H1 (cell line): ENCODE results near the gene RASL10A. TPM values are rescaled to one million over a fixed set of nuclear protein-coding genes. Genes with fewer than 3 reads are reported as not detected.

Experiments
- CTCF ChIA-PET: fragments of 300-600 bp; sonication (Branson Sonifier 250); formaldehyde crosslinking; loops from one replicate; lab custom pipeline; 2021; ENCODE audit not compliant: partially characterized antibody; lab: Charles Lee
- POLR2A ChIA-PET: fragments of 300-600 bp; sonication (Branson Sonifier 250); formaldehyde crosslinking; loops from one replicate; lab custom pipeline; 2021; ENCODE audit warnings: inconsistent platforms; ENCODE audit not compliant: partially characterized antibody; lab: Charles Lee
- DNase-seq, 2 experiments: peaks; one replicate each; pipeline versions ENCODE4 v3.0.0 to v3.0.0-alpha.2; 2010 to 2022; ENCODE audit warnings: low spot score in 2 of 2, low read depth in 1 of 2, mixed read lengths in 1 of 2
- FAIRE-seq: peaks from 2 replicates; lab custom pipeline; 2011; peaks lifted over from hg19 to GRCh38; lab: Jason Lieb, UNC
- H2AFZ ChIP-seq: 2 replicates; pipeline ENCODE4 v1.8.1; 2012; ENCODE audit warnings: low read length, inconsistent platforms
- H2AK5ac ChIP-seq: 2 replicates; pipeline ENCODE4 v1.6.1; 2013; ENCODE audit warnings: low read depth, low read length
- H2BK120ac ChIP-seq: replicated peaks from 2 replicates; pipeline ENCODE3; 2013; ENCODE audit warnings: low read depth, low read length, inconsistent platforms
- H2BK12ac ChIP-seq: 2 replicates; pipeline ENCODE4 v1.6.1; 2013; ENCODE audit warnings: low read depth, low read length
- H2BK15ac ChIP-seq: 2 replicates; pipeline ENCODE4 v1.6.1; 2013; ENCODE audit warnings: low read length
- H2BK20ac ChIP-seq: 2 replicates; pipeline ENCODE4 v1.6.1; 2013; ENCODE audit warnings: low read length
- H2BK5ac ChIP-seq: 2 replicates; pipeline ENCODE4 v1.6.1; 2013; ENCODE audit warnings: low read depth, low read length
- H3K14ac ChIP-seq: 2 replicates; pipeline ENCODE4 v1.6.1; 2013; ENCODE audit warnings: inconsistent platforms; ENCODE audit not compliant: insufficient read length
- H3K18ac ChIP-seq: 2 replicates; pipeline ENCODE4 v1.6.1; 2013; ENCODE audit warnings: low read length; ENCODE audit errors: extremely low read depth
- H3K23ac ChIP-seq: 2 replicates; pipeline ENCODE4 v1.6.1; 2013; ENCODE audit warnings: inconsistent platforms; ENCODE audit not compliant: insufficient read length
- H3K23me2 ChIP-seq: 2 replicates; pipeline ENCODE4 v1.6.1; 2013; ENCODE audit warnings: low read depth, low read length
- H3K27ac ChIP-seq: 2 replicates; pipeline ENCODE4 v1.6.1; 2011; ENCODE audit warnings: low read depth, low read length, inconsistent platforms
- H3K27me3 ChIP-seq, 4 experiments: replicated peaks in 1 of 4; 1 replicate in 1 of 4; 2 replicates in 3 of 4; pipeline versions ENCODE4 v1.6.1 to v1.8.1; 2011 to 2013; ENCODE audit warnings: low read length in 3 of 4, mild to moderate bottlenecking in 3 of 4, inconsistent platforms in 2 of 4, mixed read lengths in 2 of 4, moderate library complexity in 1 of 4; ENCODE audit not compliant: control insufficient read depth in 3 of 4, insufficient read depth in 3 of 4; ENCODE audit errors: extremely low read depth in 1 of 4
- H3K36me3 ChIP-seq, 4 experiments: 2 replicates each; pipeline versions ENCODE4 v1.6.1 to v1.8.1; 2011 to 2013; ENCODE audit warnings: mild to moderate bottlenecking in 4 of 4, low read length in 3 of 4, moderate library complexity in 2 of 4, control low read depth in 1 of 4, inconsistent platforms in 1 of 4; ENCODE audit not compliant: insufficient read depth in 4 of 4, control insufficient read depth in 2 of 4
- H3K4ac ChIP-seq: replicated peaks from 2 replicates; pipeline ENCODE3; 2013; ENCODE audit warnings: low read length, low read depth, mixed read lengths, inconsistent platforms; ENCODE audit not compliant: insufficient read length
- H3K4me1 ChIP-seq, 4 experiments: replicated peaks in 1 of 4; 1 replicate in 1 of 4; 2 replicates in 3 of 4; pipeline versions ENCODE4 v1.6.1 to v1.8.1; 2011 to 2013; ENCODE audit warnings: low read length in 3 of 4, inconsistent platforms in 2 of 4, mixed read lengths in 1 of 4; ENCODE audit not compliant: insufficient read depth in 4 of 4, control insufficient read depth in 3 of 4
- H3K4me2 ChIP-seq, 2 experiments: 2 replicates each; pipeline versions ENCODE4 v1.6.1 to v1.8.1; 2011 to 2013; ENCODE audit warnings: low read depth in 2 of 2, low read length in 2 of 2, control low read depth in 1 of 2, inconsistent platforms in 1 of 2, mild to moderate bottlenecking in 1 of 2; ENCODE audit not compliant: insufficient read depth in 1 of 2
- H3K4me3 ChIP-seq, 4 experiments: fragments of 200-600, 300-600 bp in 1 of 4; sonication (generic), shearing (Covaris generic), sonication (Bioruptor Twin) in 1 of 4; 2 replicates each; pipeline versions ENCODE4 v1.5.1 to v1.8.1; 2011 to 2016; ENCODE audit warnings: low read length in 4 of 4, low read depth in 3 of 4, control low read depth in 2 of 4, inconsistent platforms in 2 of 4, mild to moderate bottlenecking in 2 of 4, mixed read lengths in 1 of 4, moderate library complexity in 1 of 4; ENCODE audit not compliant: insufficient read depth in 2 of 4; ENCODE audit errors: extremely low read depth in 1 of 4
- H3K56ac ChIP-seq: replicated peaks from 2 replicates; pipeline ENCODE3; 2013; ENCODE audit warnings: low read depth, mild to moderate bottlenecking, mixed read lengths, low read length, inconsistent platforms; ENCODE audit not compliant: insufficient read length
- H3K79me1 ChIP-seq: 2 replicates; pipeline ENCODE4 v1.6.1; 2013; ENCODE audit warnings: low read depth, low read length, control low read depth
- H3K79me2 ChIP-seq, 2 experiments: 2 replicates each; pipeline versions ENCODE4 v1.6.1 to v1.8.1; 2012 to 2013; ENCODE audit warnings: low read length in 2 of 2, mild to moderate bottlenecking in 2 of 2, inconsistent platforms in 1 of 2; ENCODE audit not compliant: insufficient read depth in 2 of 2, control insufficient read depth in 1 of 2
- H3K9ac ChIP-seq, 4 experiments: replicated peaks in 1 of 4; 1 replicate in 1 of 4; 2 replicates in 3 of 4; pipeline versions ENCODE4 v1.6.1 to v1.8.1; 2011 to 2013; ENCODE audit warnings: low read depth in 3 of 4, low read length in 3 of 4, control low read depth in 2 of 4, mild to moderate bottlenecking in 2 of 4, moderate library complexity in 2 of 4, inconsistent platforms in 1 of 4; ENCODE audit errors: extremely low read depth in 1 of 4
- H3K9me3 ChIP-seq, 2 experiments: 2 replicates each; pipeline versions ENCODE4 v1.6.1 to v1.8.1; 2012 to 2013; ENCODE audit warnings: mild to moderate bottlenecking in 2 of 2, moderate library complexity in 2 of 2, control low read depth in 1 of 2, inconsistent platforms in 1 of 2, low read depth in 1 of 2, low read length in 1 of 2, mixed read lengths in 1 of 2; ENCODE audit not compliant: insufficient read depth in 2 of 2
- H4K20me1 ChIP-seq, 2 experiments: replicated peaks in 1 of 2; 2 replicates each; pipeline versions ENCODE3 to v1.8.1; 2011 to 2013; ENCODE audit warnings: inconsistent platforms in 2 of 2, low read length in 2 of 2, mild to moderate bottlenecking in 1 of 2; ENCODE audit not compliant: insufficient read depth in 2 of 2, control insufficient read depth in 1 of 2
- H4K5ac ChIP-seq: 2 replicates; pipeline ENCODE4 v1.6.1; 2013; ENCODE audit warnings: low read length, low read depth, mixed read lengths, inconsistent platforms; ENCODE audit not compliant: insufficient read length
- H4K8ac ChIP-seq: 2 replicates; pipeline ENCODE4 v1.8.0; 2013; ENCODE audit warnings: mild to moderate bottlenecking, moderate library complexity, low read length, inconsistent platforms; ENCODE audit not compliant: insufficient read depth; ENCODE audit errors: extremely low read depth
- H4K91ac ChIP-seq: replicated peaks from 2 replicates; pipeline ENCODE3; 2013; ENCODE audit warnings: low read length, mixed read lengths, inconsistent platforms; ENCODE audit not compliant: insufficient read length
- BCL11A ChIP-seq, 2 experiments: IDR thresholded peaks; one replicate each; pipeline ENCODE4 v1.6.1; 2011; ENCODE audit warnings: low read depth in 2 of 2, low read length in 2 of 2, mild to moderate bottlenecking in 2 of 2
- CREB1 ChIP-seq: IDR thresholded peaks from 2 replicates; pipeline ENCODE4 v1.6.1; 2012; ENCODE audit warnings: inconsistent platforms
- EP300 ChIP-seq, 2 experiments: IDR thresholded peaks; 1 replicate in 1 of 2; 2 replicates in 1 of 2; pipeline ENCODE4 v1.6.1; 2011 to 2012; ENCODE audit warnings: low read depth in 2 of 2, low read length in 2 of 2, mild to moderate bottlenecking in 2 of 2, borderline replicate concordance in 1 of 2, inconsistent platforms in 1 of 2, moderate library complexity in 1 of 2
- MAFK ChIP-seq: IDR thresholded peaks from 2 replicates; pipeline ENCODE4 v1.6.1; 2012; ENCODE audit warnings: low read depth, mild to moderate bottlenecking, improper control_type of control experiment, low read length
- PHF8 ChIP-seq: fragments of 200-600 bp; sonication (generic); conservative IDR thresholded peaks from 2 replicates; pipeline ENCODE4 v1.7.1; 2012; ENCODE audit warnings: low read depth, mild to moderate bottlenecking, inconsistent platforms, low read length, moderate library complexity
- SAP30 ChIP-seq: fragments of 300-600 bp; sonication (generic); IDR thresholded peaks from 2 replicates; pipeline ENCODE4 v1.7.1; 2012; ENCODE audit warnings: low read length, moderate library complexity, mild to moderate bottlenecking, inconsistent platforms; ENCODE audit not compliant: insufficient read depth, insufficient replicate concordance
- SRF ChIP-seq: IDR thresholded peaks from 2 replicates; pipeline ENCODE4 v1.6.1; 2011; ENCODE audit warnings: mild to moderate bottlenecking, low read depth, low read length, moderate library complexity
- TAF1 ChIP-seq: IDR thresholded peaks from 2 replicates; pipeline ENCODE4 v1.6.1; 2011; ENCODE audit warnings: mild to moderate bottlenecking, low read depth, low read length
- YY1 ChIP-seq: IDR thresholded peaks from 2 replicates; pipeline ENCODE4 v1.6.1; 2011; ENCODE audit warnings: low read depth, mild to moderate bottlenecking, low read length
- WGBS, 2 experiments: shearing (Covaris generic) in 1 of 2; methylation state at CpG; one replicate each; pipeline versions ENCODE4 v1.1.6 to v1.1.7; 2013 to 2015; ENCODE audit warnings: low lambda C conversion rate in 2 of 2, mixed read lengths in 2 of 2, inconsistent platforms in 1 of 2, low coverage in 1 of 2, missing lambda C conversion rate in 1 of 2; ENCODE audit not compliant: insufficient replicate concordance in 2 of 2, insufficient coverage in 1 of 2, insufficient read length in 1 of 2; ENCODE audit errors: extremely low coverage in 1 of 2, missing lambda C conversion rate in 1 of 2; 5-methylcytosine and 5-hydroxymethylcytosine counted together
- polyA plus RNA-seq, 7 experiments: library from polyadenylated mRNA; depleted of rRNA in 3 of 7; stranded (reverse) in 5 of 7; unstranded in 2 of 7; fragments of >200 nt in 5 of 7; fragments of 200-250 nt in 2 of 7; gene quantifications; 1 replicate in 5 of 7; 2 replicates in 1 of 7; 4 replicates in 1 of 7; pipeline versions ENCODE4 v1.2.1 to v1.2.3, GENCODE V29; 2011 to 2013; ENCODE audit warnings: missing spikeins in 2 of 7, mixed read lengths in 2 of 7
- total RNA-seq: library from RNA; stranded (reverse); fragmentation: NEBNext Ultra II Directional; extraction: Animal tissue kit (Norgen Biotek cat#: 25700); gene quantifications from 2 replicates; pipeline ENCODE4 v1.2.1, GENCODE V29; 2021
- TF ChIP-seq, protein P1 (sequence below), 3 experiments: IDR thresholded peaks; 1 replicate in 2 of 3; 2 replicates in 1 of 3; pipeline versions ENCODE4 v1.5.1 to v1.6.1; 2011; ENCODE audit warnings: low read length in 3 of 3, mild to moderate bottlenecking in 3 of 3, inconsistent platforms in 2 of 3, low read depth in 1 of 3, moderate library complexity in 1 of 3; ENCODE audit not compliant: insufficient read depth in 1 of 3; ENCODE audit errors: control extremely low read depth in 1 of 3
- TF ChIP-seq, protein P2 (sequence below): IDR thresholded peaks from 2 replicates; pipeline ENCODE4 v1.6.1; 2011; ENCODE audit warnings: low read depth, mild to moderate bottlenecking, low read length; ENCODE audit not compliant: insufficient read depth

Gene RASL10A
- total and polyA plus RNA-seq, 2 of the 8 experiments (the other 6 are each of a cell fraction or from before 2014, with no cell fraction given) = 1.1 to 1.5 TPM

GRCh38 chr22:29351042-29351441, 35.5 kb upstream of the RASL10A start:
- Histone ChIP-seq H4K20me1 (peaks cover 3 to 9% of the 10 kb centered on the region in 2 experiments), H3K27me3 (no peaks in the 10 kb centered on the region), H2AK5ac (no peak overlapping the region), H3K4me3 (no peak overlapping the region), H3K4me1 (no peaks in the 10 kb centered on the region), H4K8ac (no peak overlapping the region), H3K79me1 (no peaks in the 10 kb centered on the region), H3K27ac (no peak overlapping the region), H2AFZ (no peak overlapping the region), H3K4ac (no peak overlapping the region), H3K36me3 (peaks cover 23 to 53% (median 40%) of the 10 kb centered on the region in 4 experiments), H2BK15ac (no peak overlapping the region), H2BK120ac (no peak overlapping the region), H3K23ac (no peak overlapping the region), H3K4me2 (no peak overlapping the region), H2BK5ac (no peak overlapping the region), H3K23me2 (no peaks in the 10 kb centered on the region), H3K9me3 (no peaks in the 10 kb centered on the region), H4K91ac (no peak overlapping the region), H3K56ac (no peak overlapping the region), H3K79me2 (no peaks in the 10 kb centered on the region), H2BK20ac (no peak overlapping the region), H3K18ac (no peak overlapping the region), H3K14ac (no peak overlapping the region), H4K5ac (no peak overlapping the region), H3K9ac (no peak overlapping the region), H2BK12ac (no peak overlapping the region)
- CTCF ChIA-PET = interaction anchor here (0.6 to 1.5 kb wide), 5 partner anchors 9 to 249 kb away, joined by 3 read pairs; no protein-coding TSS in a partner anchor
- POLR2A ChIA-PET = interaction anchor here (1.1 to 1.4 kb wide), 2 partner anchors 83 to 90 kb away, joined by 3 to 4 read pairs; partner anchors contain the start of gene EWSR1
- FAIRE-seq (no peak), DNase-seq (no peak)
- WGBS, 2 experiments = 96% methylated on average over 6 of the region's 6 CpGs; no CpG with 5 or more reads in 1 of the 2 experiments
- TF ChIP-seq SRF (no peak), PHF8 (no peak), TAF1 (no peak), EP300 (IDR thresholded peaks at IDR 0.05; ENCODE audit: borderline replicate concordance in 1 of 2, low read depth in 2 of 2, low read length in 2 of 2) (no peak), BCL11A (IDR thresholded peaks at IDR 0.05; ENCODE audit: low read depth in 2 of 2, low read length in 2 of 2) (no peak), MAFK (no peak), CREB1 (no peak), SAP30 (no peak), YY1 (no peak)
- TF ChIP-seq, protein P1, sequence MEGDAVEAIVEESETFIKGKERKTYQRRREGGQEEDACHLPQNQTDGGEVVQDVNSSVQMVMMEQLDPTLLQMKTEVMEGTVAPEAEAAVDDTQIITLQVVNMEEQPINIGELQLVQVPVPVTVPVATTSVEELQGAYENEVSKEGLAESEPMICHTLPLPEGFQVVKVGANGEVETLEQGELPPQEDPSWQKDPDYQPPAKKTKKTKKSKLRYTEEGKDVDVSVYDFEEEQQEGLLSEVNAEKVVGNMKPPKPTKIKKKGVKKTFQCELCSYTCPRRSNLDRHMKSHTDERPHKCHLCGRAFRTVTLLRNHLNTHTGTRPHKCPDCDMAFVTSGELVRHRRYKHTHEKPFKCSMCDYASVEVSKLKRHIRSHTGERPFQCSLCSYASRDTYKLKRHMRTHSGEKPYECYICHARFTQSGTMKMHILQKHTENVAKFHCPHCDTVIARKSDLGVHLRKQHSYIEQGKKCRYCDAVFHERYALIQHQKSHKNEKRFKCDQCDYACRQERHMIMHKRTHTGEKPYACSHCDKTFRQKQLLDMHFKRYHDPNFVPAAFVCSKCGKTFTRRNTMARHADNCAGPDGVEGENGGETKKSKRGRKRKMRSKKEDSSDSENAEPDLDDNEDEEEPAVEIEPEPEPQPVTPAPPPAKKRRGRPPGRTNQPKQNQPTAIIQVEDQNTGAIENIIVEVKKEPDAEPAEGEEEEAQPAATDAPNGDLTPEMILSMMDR (IDR thresholded peaks at IDR 0.05; ENCODE audit: control extremely low read depth in 1 of 3, insufficient read depth in 1 of 3, low read depth in 1 of 3, low read length in 3 of 3) = no peak
- TF ChIP-seq, protein P2, sequence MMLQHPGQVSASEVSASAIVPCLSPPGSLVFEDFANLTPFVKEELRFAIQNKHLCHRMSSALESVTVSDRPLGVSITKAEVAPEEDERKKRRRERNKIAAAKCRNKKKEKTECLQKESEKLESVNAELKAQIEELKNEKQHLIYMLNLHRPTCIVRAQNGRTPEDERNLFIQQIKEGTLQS = no peak
